Medulla oblongata (tissue), 1 donor: ENCODE results near the gene ARHGAP22.

Experiments
- DNase-seq: peaks from one replicate; pipeline ENCODE4 v3.0.0-alpha.2; 2015; ENCODE audit errors: extremely low spot score

The ARHGAP22 gene

GRCh38 chr10:48608279-48608681, 3.4 kb upstream of the ARHGAP22 start:
- DNase-seq = peak; percentile 52

- DNase-seq = no peak
Observed at GRCh38 chr10:48607356-48608278, 2.7 kb upstream of the ARHGAP22 start.

GRCh38 chr10:48606530-48607355, 1.9 kb upstream of the ARHGAP22 start:
- DNase-seq = peak; percentile 59

- DNase-seq = no peak
Observed at GRCh38 chr10:48605786-48606529, 1.1 kb upstream of the ARHGAP22 start.

- DNase-seq = peak; percentile 80
Observed at GRCh38 chr10:48604039-48604990, 558 bp downstream of the ARHGAP22 start.

GRCh38 chr10:48603421-48604038, 1.3 kb downstream of the ARHGAP22 start:
- no peak for DNase-seq

- no peak for DNase-seq
Observed at GRCh38 chr10:48602401-48603135, 2.3 kb downstream of the ARHGAP22 start.

GRCh38 chr10:48601789-48602188, 3.1 kb downstream of the ARHGAP22 start:
- DNase-seq = no peak

- no peak for DNase-seq
Observed at GRCh38 chr10:48600645-48601505, 4.0 kb downstream of the ARHGAP22 start.

GRCh38 chr10:48599830-48600134, 5.1 kb downstream of the ARHGAP22 start:
- DNase-seq = no peak

GRCh38 chr10:48598936-48599829, 5.7 kb downstream of the ARHGAP22 start:
- no peak for DNase-seq

GRCh38 chr10:48598243-48598935, 6.5 kb downstream of the ARHGAP22 start:
- peak; percentile 92 for DNase-seq

- no peak for DNase-seq
Observed at GRCh38 chr10:48595539-48595932, 9.3 kb downstream of the ARHGAP22 start.

GRCh38 chr10:48594803-48595538, 9.9 kb downstream of the ARHGAP22 start:
- no peak for DNase-seq

GRCh38 chr10:48594371-48594770, 10.5 kb downstream of the ARHGAP22 start:
- no peak for DNase-seq

- no peak for DNase-seq
Observed at GRCh38 chr10:48592346-48592745, 12.5 kb downstream of the ARHGAP22 start.
